ENCODE data around the gene PRKCZ.
"Not testable (repeated sequence)": the region's sequence is repeated elsewhere in the genome, so short reads cannot be mapped to it uniquely, and the experiment has no call there.

The PRKCZ gene

DNA sequence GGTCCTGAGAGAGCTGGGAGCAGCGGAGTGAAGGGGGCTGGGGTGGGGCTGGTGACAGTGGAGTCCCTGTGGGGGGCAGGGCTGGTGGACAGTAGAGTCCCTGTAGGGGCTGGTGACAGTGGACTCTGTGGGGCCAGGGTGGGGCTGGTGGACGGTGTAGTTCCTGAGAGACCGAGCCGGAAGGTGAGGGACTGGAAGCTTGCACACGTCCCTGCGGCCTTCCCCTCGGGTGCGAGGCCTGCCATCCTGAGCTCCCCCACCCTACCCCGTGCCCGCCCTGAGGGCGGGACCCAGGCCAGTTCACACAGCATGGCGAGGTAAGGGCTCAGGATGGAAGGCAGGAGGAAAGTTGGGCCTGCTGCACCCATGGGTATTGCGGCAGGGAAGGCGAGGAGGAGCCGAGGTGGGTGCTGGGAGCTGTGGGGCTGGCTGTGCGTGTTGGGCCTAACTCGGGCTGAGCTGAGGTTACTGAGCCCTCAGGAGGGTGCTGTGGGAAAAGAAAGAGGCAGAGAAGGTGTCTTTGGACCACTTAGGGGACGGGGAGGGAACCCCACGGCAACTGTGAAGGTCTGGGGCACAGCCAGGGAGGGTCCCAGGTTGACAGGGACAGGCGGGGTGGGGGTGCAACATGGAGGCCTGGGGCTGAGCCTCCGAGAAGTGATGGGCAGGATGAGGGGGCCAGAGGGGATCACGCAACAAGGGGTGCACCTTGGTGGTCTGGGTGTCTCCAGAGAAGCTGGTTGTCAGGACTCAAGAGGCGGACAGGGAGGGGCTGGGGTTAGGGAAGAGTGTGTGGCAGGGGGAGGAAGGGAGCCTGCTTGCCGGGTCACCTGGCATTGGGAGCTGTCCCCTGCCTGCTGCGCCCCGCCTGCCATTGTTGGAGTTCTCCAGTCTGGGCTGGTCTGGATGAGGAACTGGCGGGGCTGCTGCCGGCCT is 60.8 kb downstream of the PRKCZ start:
- no peak overlapping the region for H3K4me3 ChIP-seq (ENCODE audit: low read depth, low read length)
- no peak for DNase-seq (ENCODE audit: low read depth)

DNA sequence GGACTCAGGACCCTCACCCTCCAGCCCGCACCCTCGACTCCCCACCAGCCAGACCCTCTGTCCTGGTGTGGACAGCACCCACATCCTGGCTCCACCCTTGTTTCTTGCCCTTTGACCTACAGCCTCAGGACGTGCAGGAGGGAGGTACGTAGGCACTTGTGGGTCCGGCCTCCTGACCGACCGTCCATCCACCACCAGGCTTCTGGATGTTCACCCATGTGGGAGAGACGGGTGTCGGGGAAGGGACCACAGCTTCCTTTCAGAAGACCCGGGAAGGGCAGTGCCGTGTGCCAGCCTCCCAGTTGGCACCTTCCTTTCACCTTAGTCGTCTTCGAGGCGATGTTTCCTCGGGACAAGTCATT is 61.4 kb downstream of the PRKCZ start:
- no peak for DNase-seq (ENCODE audit: low read depth)
- TF ChIP-seq, protein P1, sequence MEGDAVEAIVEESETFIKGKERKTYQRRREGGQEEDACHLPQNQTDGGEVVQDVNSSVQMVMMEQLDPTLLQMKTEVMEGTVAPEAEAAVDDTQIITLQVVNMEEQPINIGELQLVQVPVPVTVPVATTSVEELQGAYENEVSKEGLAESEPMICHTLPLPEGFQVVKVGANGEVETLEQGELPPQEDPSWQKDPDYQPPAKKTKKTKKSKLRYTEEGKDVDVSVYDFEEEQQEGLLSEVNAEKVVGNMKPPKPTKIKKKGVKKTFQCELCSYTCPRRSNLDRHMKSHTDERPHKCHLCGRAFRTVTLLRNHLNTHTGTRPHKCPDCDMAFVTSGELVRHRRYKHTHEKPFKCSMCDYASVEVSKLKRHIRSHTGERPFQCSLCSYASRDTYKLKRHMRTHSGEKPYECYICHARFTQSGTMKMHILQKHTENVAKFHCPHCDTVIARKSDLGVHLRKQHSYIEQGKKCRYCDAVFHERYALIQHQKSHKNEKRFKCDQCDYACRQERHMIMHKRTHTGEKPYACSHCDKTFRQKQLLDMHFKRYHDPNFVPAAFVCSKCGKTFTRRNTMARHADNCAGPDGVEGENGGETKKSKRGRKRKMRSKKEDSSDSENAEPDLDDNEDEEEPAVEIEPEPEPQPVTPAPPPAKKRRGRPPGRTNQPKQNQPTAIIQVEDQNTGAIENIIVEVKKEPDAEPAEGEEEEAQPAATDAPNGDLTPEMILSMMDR (IDR thresholded peaks at IDR 0.05; ENCODE audit: insufficient read depth, low read depth, low read length, missing control alignments) = no peak
- no peak overlapping the region for H3K4me3 ChIP-seq (ENCODE audit: low read depth, low read length)

More for the DNA sequence above, 60.8 kb downstream of the PRKCZ start:
- TF ChIP-seq, protein P1 (IDR thresholded peaks at IDR 0.05; ENCODE audit: insufficient read depth, low read depth, low read length, missing control alignments) = no peak

DNA sequence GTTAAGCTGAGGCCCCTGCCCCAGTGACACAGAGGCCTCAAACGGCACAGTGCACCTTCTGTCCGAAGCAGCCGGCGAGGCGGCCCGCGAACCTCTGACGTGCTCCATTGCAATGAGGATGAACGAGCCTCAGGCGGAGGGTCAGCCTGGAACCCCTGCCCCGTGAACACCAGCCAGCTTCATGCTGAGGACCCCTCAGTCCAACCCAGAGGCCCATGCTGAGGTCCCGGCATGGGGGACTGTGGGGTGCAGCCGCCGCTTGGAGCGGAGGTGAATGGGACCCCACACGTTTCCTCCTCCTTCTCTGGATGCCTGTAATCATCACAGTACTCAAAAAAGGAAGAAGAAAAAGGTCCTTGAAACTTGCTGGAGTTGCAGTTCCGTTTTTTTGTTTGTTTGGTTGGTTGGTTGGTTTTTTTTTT is 62.1 kb downstream of the PRKCZ start:
- TF ChIP-seq, protein P1 (IDR thresholded peaks at IDR 0.05; ENCODE audit: insufficient read depth, low read depth, low read length, missing control alignments) = no peak
- no peak overlapping the region for H3K4me3 ChIP-seq (ENCODE audit: low read depth, low read length)
- peak; percentile 53 for DNase-seq (ENCODE audit: low read depth)

DNA sequence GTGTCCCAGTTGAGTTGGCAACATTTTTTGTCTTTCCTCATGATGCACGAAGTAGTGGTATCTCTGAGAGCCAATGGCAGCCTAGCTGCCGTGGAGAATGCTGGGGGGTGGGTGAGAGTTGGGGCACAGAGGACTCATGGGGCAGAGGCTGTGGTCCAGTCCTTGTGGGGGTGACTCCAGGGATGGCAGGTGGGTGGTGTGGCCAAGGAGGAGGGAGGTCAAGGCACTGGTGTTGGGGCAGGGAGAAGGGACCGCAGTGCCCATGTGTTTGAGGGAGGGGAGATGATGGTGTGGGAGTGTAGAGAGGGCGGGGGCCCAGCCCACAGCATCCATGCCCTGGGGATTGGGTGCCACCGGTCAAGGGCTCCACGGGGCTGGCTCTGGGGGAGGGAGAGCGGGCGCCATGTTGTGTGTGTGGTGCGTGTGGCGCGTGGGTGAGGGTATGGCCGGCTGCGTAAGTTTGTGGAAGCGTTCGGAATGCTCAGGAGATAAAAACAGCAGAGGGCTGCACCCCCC is 63.5 kb downstream of the PRKCZ start:
- no peak overlapping the region for H3K4me3 ChIP-seq (ENCODE audit: low read depth, low read length)
- no peak for DNase-seq (ENCODE audit: low read depth)
- TF ChIP-seq, protein P1 (IDR thresholded peaks at IDR 0.05; ENCODE audit: insufficient read depth, low read depth, low read length, missing control alignments) = no peak

DNA sequence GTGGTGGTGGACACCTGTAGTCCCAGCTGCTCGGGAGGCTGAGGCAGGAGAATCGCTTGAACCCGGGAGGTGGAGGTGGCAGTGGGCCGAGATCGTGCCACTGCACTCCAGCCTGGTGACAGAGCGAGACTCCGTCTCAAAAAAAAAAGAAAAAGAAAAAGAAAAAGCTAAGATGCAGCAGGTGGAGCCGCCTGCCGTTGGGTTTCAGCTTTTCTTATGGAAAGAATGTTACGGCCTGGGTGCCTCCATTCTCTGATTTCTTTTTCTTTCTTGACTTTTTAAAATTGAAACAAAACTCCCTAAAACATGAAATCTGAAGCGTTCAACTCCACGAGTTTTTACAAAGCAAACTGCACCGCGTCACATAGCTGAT is 64.4 kb downstream of the PRKCZ start:
- DNase-seq (ENCODE audit: low read depth); H3K4me3 ChIP-seq (ENCODE audit: low read depth, low read length): not testable (repeated sequence)

DNA sequence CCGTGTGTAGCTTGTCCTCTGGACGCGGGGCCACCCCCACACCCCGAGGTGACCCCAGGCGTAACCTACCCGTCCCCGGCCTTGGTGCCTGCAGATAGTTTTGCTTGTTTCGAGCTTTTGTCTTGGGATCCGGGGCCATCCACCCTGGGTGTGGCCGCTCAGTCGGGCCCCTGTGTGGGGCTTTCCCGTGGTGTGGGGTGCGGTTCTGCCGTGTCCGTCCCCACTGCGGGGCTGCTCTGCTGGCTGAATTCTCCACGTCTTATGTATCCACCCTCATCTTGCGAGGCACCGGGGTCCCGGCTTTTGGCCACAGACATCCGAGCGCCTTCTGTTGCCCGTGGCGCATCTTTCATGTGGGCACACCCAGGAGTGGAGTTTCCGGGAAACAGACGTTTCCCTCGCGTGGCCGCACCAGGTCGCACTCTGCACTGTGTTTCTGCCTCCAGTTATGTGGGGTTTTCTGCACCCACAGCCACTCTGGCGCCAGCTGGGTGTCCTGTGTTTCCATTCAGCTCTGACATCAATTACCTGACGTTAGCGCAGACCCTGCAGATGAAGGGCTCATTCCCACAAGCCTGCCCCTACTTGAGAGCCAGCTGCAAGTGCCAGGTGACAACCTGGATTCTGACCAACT is 64.9 kb downstream of the PRKCZ start:
- TF ChIP-seq, protein P1 (IDR thresholded peaks at IDR 0.05; ENCODE audit: insufficient read depth, low read depth, low read length, missing control alignments) = no peak
- H3K4me3 ChIP-seq (ENCODE audit: low read depth, low read length) = no peak overlapping the region
- no peak for DNase-seq (ENCODE audit: low read depth)

DNA sequence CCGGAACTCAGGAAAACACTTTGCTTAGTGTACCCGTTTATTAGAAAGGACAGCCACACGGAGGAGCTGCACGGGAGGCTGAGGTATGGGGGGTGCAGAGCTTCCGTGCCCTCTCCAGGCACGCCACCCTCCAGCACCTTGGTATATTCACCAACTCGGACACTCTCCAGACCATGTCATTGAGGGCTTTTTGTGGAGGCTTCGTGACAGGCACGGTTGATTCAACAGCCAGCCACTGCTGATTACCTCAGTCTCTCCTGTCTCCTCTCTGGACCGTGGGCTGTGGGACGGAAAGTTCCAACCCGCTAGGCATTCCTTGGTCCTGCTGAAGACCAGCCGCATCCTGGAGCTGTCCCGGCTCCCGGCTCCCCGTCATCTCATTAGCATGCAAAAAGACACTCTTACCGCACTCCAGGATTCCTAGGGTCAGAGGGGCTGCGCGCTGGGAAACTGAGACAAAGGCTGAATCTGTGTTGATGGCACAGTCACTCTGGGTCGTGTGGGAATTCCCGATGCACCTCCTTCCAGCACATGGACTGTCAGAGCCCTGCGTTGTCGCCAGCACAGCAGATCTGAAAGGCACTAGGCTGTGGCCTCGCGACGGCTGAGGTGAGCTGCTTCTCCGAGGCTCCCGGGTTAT is 65.6 kb downstream of the PRKCZ start:
- no peak overlapping the region for H3K4me3 ChIP-seq (ENCODE audit: low read depth, low read length)
- DNase-seq (ENCODE audit: low read depth) = no peak
- TF ChIP-seq, protein P1 (IDR thresholded peaks at IDR 0.05; ENCODE audit: insufficient read depth, low read depth, low read length, missing control alignments) = no peak
